SK-N-SH (cell line): Measurements from ENCODE around the gene SLC16A10. TPM values are rescaled to one million over a fixed set of nuclear protein-coding genes. Genes with fewer than 3 reads are reported as not detected.
"Not testable (repeated sequence)": the region's sequence is repeated elsewhere in the genome, so short reads cannot be mapped to it uniquely, and the experiment has no call there.

ENCODE experiments used
- CTCF ChIA-PET: fragments of 300-600, 350-600 bp; formaldehyde crosslinking; extraction: SDS; loops from one replicate; lab custom pipeline; 2021; lab: Yijun Ruan, JAX
- POLR2A ChIA-PET: fragments of 350-600 bp; sonication (Branson Sonifier 250); formaldehyde crosslinking; extraction: SDS; loops from one replicate; lab custom pipeline; 2020; ENCODE audit warnings: antibody characterized with exemption, inconsistent platforms; lab: Yijun Ruan, JAX
- DNase-seq: peaks from one replicate; pipeline ENCODE4 v3.0.0; 2012
- H2AFZ ChIP-seq: fragments of 200-600 bp; sonication (generic); 2 replicates; pipeline ENCODE4 v1.8.1; 2016; ENCODE audit warnings: antibody characterized with exemption, mild to moderate bottlenecking, low read depth
- H3F3A ChIP-seq: fragments of 200-600 bp; sonication (generic); replicated peaks from 2 replicates; pipeline ENCODE3; 2016; ENCODE audit warnings: antibody characterized with exemption, mild to moderate bottlenecking; ENCODE audit not compliant: insufficient read depth
- H3K27ac ChIP-seq, 2 experiments: fragments of 200-500 bp in 1 of 2; fragments of 200-600 bp in 1 of 2; sonication (Bioruptor generic) in 1 of 2; sonication (generic), shearing (Covaris generic) in 1 of 2; 2 replicates each; pipeline versions ENCODE4 v1.5.1 to v1.6.1; 2014 to 2016; ENCODE audit warnings: low read depth in 2 of 2, inconsistent platforms in 1 of 2, low read length in 1 of 2, mild to moderate bottlenecking in 1 of 2, mixed read lengths in 1 of 2
- H3K27me3 ChIP-seq: fragments of 200-600 bp; sonication (generic), shearing (Covaris generic); 2 replicates; pipeline ENCODE4 v1.6.1; 2016; ENCODE audit warnings: mixed run types; ENCODE audit not compliant: insufficient read depth
- H3K36me3 ChIP-seq, 2 experiments: fragments of 200-500 bp in 1 of 2; fragments of 200-600 bp in 1 of 2; sonication (Bioruptor generic) in 1 of 2; sonication (generic) in 1 of 2; replicated peaks in 1 of 2; 2 replicates each; pipeline versions ENCODE3 to v1.5.1; 2014 to 2016; ENCODE audit warnings: low read length in 1 of 2, mild to moderate bottlenecking in 1 of 2; ENCODE audit not compliant: insufficient read depth in 2 of 2, control insufficient read depth in 1 of 2
- H3K4me1 ChIP-seq, 2 experiments: fragments of 200-500 bp in 1 of 2; fragments of 200-600 bp in 1 of 2; sonication (Bioruptor generic) in 1 of 2; sonication (generic), shearing (Covaris generic) in 1 of 2; 2 replicates each; pipeline versions ENCODE4 v1.5.1 to v1.6.1; 2014 to 2016; ENCODE audit warnings: low read depth in 1 of 2, low read length in 1 of 2, mixed run types in 1 of 2; ENCODE audit not compliant: insufficient read depth in 2 of 2, control insufficient read depth in 1 of 2
- H3K4me2 ChIP-seq: fragments of 200-600 bp; sonication (generic), shearing (Covaris generic); 2 replicates; pipeline ENCODE4 v1.6.1; 2017; ENCODE audit warnings: mixed run types
- H3K4me3 ChIP-seq, 2 experiments: fragments of 200-500 bp in 1 of 2; fragments of 200-600 bp in 1 of 2; sonication (Bioruptor generic) in 1 of 2; sonication (generic), shearing (Covaris generic) in 1 of 2; 2 replicates each; pipeline versions ENCODE4 v1.5.1 to v1.8.1; 2014 to 2016; ENCODE audit warnings: low read depth in 2 of 2, inconsistent platforms in 1 of 2, low read length in 1 of 2, mild to moderate bottlenecking in 1 of 2, mixed read lengths in 1 of 2, moderate library complexity in 1 of 2
- H3K79me2 ChIP-seq: fragments of 200-600 bp; sonication (generic); 2 replicates; pipeline ENCODE4 v1.8.1; 2017; ENCODE audit warnings: mild to moderate bottlenecking; ENCODE audit not compliant: insufficient read depth
- H3K9ac ChIP-seq: fragments of 200-600 bp; sonication (generic); 2 replicates; pipeline ENCODE4 v1.6.1; 2017; ENCODE audit warnings: mixed run types
- H3K9me2 ChIP-seq: fragments of 200-600 bp; sonication (generic); 2 replicates; pipeline ENCODE4 v1.6.1; 2017; ENCODE audit warnings: mixed run types
- H3K9me3 ChIP-seq: fragments of 200-600 bp; sonication (generic); 2 replicates; pipeline ENCODE4 v1.6.1; 2017; ENCODE audit warnings: mixed run types, mild to moderate bottlenecking, moderate library complexity
- H4K20me1 ChIP-seq: fragments of 200-600 bp; sonication (generic); 2 replicates; pipeline ENCODE4 v1.6.1; 2017; ENCODE audit warnings: mild to moderate bottlenecking, mixed run types; ENCODE audit not compliant: insufficient read depth
- FOSL2 ChIP-seq: IDR thresholded peaks from 2 replicates; pipeline ENCODE4 v1.4.0; 2012; ENCODE audit warnings: low read depth, mild to moderate bottlenecking, moderate library complexity, borderline replicate concordance
- JUND ChIP-seq: IDR thresholded peaks from 2 replicates; pipeline ENCODE4 v1.4.0; 2012
- NRF1 ChIP-seq: IDR thresholded peaks from 2 replicates; pipeline ENCODE4 v1.6.1; 2012; ENCODE audit warnings: low read depth, mild to moderate bottlenecking, low read length
- RFX5 ChIP-seq: IDR thresholded peaks from 2 replicates; pipeline ENCODE4 v1.6.1; 2012; ENCODE audit warnings: mild to moderate bottlenecking, improper control_type of control experiment, low read length
- YY1 ChIP-seq: IDR thresholded peaks from 2 replicates; pipeline ENCODE4 v1.4.0; 2012; ENCODE audit warnings: low read depth, mild to moderate bottlenecking
- ZBTB33 ChIP-seq: IDR thresholded peaks from 2 replicates; pipeline ENCODE4 v1.4.0; 2012; ENCODE audit warnings: low read depth, borderline replicate concordance
- WGBS: methylation state at CpG from one replicate; pipeline ENCODE4 v1.1.6; 2017; ENCODE audit warnings: low lambda C conversion rate; 5-methylcytosine and 5-hydroxymethylcytosine counted together
- polyA plus RNA-seq, 3 experiments: library from polyadenylated mRNA; depleted of rRNA; stranded (reverse); fragments of >200 nt; gene quantifications; 2 replicates each; pipeline ENCODE4 v1.2.3, GENCODE V29; 2012
- TF ChIP-seq, protein P1 (sequence below): IDR thresholded peaks from 2 replicates; pipeline ENCODE4 v1.6.1; 2012; ENCODE audit warnings: mild to moderate bottlenecking, low read depth, low read length, moderate library complexity

SLC16A10 gene
- polyA plus RNA-seq, 1 of the 3 experiments (the other 2 are of a cell fraction), result 0.12 TPM

DNA sequence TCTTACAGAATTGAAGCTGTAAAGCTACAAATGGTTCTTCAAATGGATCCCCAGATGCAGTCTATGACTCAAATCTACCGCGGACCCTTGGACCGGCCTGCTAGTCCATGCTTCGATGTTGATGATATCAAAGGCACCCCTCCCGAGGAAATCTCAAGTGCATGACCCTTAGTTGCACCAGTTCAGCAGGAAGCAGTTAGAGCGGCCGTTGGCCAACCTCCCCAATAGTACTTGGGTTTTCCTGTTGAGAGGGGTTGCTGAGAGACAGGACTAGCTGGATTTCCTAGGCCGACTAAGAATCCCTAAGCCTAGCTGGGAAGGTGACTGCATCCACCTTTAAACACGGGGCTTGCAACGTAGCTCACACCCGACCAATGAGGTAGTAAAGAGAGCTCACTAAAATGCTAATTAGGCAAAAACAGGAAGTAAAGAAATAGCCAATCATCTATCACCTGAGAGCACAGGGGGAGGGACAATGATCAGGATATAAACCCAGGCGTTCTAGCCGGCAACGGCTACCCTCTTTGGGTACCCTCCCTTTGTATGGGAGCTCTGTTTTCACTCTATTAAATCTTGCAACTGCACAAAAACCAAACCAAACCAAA, 50.3 kb downstream of the SLC16A10 start:
- not testable (repeated sequence) for H3F3A ChIP-seq, H3K4me3 ChIP-seq, H3K4me2 ChIP-seq, H3K27me3 ChIP-seq, H3K9me3 ChIP-seq, H4K20me1 ChIP-seq, H2AFZ ChIP-seq, H3K79me2 ChIP-seq, H3K36me3 ChIP-seq, H3K9me2 ChIP-seq, H3K4me1 ChIP-seq, H3K9ac ChIP-seq, H3K27ac ChIP-seq, DNase-seq
- ChIA-PET POLR2A (interaction anchor here (0.7 kb wide), 1 partner anchor 168 kb away, joined by 6 read pairs; no protein-coding TSS in a partner anchor), CTCF (interaction anchor here (1.2 kb wide), 1 partner anchor 80 kb away, joined by 4 read pairs; no protein-coding TSS in a partner anchor)
- WGBS, result 64% methylated on average over 14 of the region's 14 CpGs

DNA sequence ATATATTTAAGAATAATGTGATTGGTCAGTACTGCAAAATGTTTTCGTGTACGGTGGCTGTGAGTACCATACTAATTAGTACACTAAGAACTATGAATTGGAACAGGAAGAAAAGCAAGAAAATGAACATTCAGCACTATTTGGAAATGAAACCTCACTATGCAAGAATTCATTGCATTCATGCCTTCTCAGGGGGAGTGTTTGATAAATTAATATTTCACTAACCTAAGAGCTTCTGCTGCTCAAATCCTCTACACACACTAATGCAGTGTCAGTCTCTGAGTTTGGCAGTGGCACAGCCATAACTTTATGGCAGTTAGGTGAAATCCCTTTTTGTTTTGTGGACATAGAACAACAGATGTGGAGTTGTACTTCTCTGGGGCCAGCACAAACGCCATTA, 60.1 kb downstream of the SLC16A10 start:
- TF ChIP-seq FOSL2, result no peak
- no peak for TF ChIP-seq ZBTB33
- TF ChIP-seq YY1, result no peak
- TF ChIP-seq RFX5, result no peak
- TF ChIP-seq NRF1, result no peak
- TF ChIP-seq JUND, result no peak
- TF ChIP-seq, protein P1, sequence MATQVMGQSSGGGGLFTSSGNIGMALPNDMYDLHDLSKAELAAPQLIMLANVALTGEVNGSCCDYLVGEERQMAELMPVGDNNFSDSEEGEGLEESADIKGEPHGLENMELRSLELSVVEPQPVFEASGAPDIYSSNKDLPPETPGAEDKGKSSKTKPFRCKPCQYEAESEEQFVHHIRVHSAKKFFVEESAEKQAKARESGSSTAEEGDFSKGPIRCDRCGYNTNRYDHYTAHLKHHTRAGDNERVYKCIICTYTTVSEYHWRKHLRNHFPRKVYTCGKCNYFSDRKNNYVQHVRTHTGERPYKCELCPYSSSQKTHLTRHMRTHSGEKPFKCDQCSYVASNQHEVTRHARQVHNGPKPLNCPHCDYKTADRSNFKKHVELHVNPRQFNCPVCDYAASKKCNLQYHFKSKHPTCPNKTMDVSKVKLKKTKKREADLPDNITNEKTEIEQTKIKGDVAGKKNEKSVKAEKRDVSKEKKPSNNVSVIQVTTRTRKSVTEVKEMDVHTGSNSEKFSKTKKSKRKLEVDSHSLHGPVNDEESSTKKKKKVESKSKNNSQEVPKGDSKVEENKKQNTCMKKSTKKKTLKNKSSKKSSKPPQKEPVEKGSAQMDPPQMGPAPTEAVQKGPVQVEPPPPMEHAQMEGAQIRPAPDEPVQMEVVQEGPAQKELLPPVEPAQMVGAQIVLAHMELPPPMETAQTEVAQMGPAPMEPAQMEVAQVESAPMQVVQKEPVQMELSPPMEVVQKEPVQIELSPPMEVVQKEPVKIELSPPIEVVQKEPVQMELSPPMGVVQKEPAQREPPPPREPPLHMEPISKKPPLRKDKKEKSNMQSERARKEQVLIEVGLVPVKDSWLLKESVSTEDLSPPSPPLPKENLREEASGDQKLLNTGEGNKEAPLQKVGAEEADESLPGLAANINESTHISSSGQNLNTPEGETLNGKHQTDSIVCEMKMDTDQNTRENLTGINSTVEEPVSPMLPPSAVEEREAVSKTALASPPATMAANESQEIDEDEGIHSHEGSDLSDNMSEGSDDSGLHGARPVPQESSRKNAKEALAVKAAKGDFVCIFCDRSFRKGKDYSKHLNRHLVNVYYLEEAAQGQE, result no peak
- TF ChIP-seq, all 33 proteins: peak for 0
- no peaks in the 10 kb centered on the region for H4K20me1 ChIP-seq
- WGBS, result 73% methylated on average over 3 of the region's 3 CpGs
- no peak overlapping the region for H2AFZ ChIP-seq
- H3K27me3 ChIP-seq, result peaks cover 7% of the 10 kb centered on the region
- H3K4me3 ChIP-seq, result no peak overlapping the region
- no peak overlapping the region for H3K9ac ChIP-seq
- no peaks in the 10 kb centered on the region for H3K4me1 ChIP-seq
- no peaks in the 10 kb centered on the region for H3K79me2 ChIP-seq
- H3K4me2 ChIP-seq, result no peak overlapping the region
- no peaks in the 10 kb centered on the region for H3K36me3 ChIP-seq
- no peaks in the 10 kb centered on the region for H3K9me3 ChIP-seq
- no peak overlapping the region for H3K27ac ChIP-seq
- no peak for DNase-seq
- ChIA-PET POLR2A (no interaction called here), CTCF (no interaction called here)
- no peaks in the 10 kb centered on the region for H3K9me2 ChIP-seq
- no peaks in the 10 kb centered on the region for H3F3A ChIP-seq
